ENCODE data around the gene DEFB132.
"Not testable (repeated sequence)": the region's sequence is repeated elsewhere in the genome, so short reads cannot be mapped to it uniquely, and the experiment has no call there.

The DEFB132 gene, protein sequence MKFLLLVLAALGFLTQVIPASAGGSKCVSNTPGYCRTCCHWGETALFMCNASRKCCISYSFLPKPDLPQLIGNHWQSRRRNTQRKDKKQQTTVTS

DNA sequence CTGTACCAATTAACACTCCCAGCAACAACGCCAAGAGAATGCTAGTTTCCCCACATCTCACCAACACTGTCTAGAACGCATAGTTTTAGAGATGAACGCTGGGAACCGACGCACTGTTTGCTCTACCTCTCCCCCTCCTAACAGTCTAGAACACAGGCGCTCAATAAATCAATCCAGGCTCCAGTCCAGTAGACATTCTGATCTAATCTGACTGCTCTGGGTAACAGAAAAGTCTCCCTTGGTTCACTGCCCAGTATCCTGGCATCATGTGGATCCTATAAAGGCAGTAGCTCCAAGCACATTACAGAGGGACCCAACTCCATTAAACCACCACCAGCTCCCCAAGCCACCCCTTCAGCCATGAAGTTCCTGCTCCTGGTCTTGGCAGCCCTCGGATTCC, at the start of gene DEFB132:
TSS of gene DEFB132 (plus strand) at position 306 of the 400 bp plus-strand sequence. CDS start at position 361, 55 bp downstream.
- peak in 1 of 2 experiments; percentile 1 for DNase-seq

DNA sequence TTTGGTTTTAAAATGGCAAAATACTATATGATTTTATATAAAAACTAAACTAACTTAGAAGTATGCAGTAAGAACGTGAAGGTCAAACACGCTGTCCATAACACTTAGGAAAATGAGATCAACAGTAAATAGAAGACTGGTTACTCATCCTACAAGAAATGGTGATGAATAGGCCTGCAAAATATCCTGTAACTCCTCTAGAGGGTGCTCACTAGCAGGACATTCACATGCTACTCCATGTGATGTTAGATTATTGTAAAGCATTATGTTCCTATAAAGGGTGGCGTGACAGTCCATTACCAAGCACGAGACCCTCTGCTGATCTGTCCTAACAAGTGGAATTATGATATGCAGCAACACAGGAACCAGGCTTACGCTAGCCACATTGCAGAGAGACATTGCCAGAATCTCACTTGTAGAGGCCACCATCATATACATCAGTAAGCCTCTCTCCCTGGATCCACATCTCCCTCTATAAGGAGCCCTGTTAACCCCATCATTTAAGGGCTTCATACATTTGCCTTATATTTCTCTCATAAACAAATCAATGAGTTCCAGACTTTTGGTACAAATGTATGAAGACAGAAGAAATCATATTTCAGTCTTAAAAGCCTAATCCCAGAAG, 48.5 kb upstream of the DEFB132 start:
- peak; percentile 1 to 53 for DNase-seq

DNA sequence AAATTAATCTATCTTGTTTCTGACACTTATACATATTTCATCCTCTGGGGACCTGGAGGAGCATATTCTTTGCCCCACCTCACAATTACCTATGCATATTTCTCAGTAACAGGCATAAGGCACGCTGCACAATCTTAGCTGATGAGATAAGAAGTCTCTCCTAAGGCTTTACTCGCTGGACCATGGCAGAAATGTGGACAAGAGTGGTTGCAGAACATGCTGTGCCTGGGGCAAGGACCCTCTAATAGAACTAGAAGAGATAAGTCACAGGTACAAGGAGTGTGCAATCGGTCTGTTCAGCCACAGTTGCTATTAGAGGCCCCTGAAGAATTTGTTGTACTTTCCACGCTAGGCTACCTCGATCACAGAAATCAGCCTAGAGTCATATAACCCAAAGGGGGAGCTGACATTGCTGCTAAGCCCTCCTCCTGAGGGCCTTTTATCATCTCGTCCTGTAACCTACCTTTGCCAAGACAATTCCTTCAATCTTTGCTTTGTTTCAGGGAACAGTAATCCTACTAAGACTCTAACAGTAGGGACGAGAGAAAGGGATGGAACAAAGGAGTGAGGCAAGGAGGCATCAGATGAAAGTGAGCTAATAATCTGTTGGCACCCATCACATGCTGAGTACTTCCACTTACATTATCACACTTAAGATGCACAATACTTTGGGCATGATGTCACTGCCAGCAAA, 46.6 kb upstream of the DEFB132 start:
- DNase-seq = no peak

DNA sequence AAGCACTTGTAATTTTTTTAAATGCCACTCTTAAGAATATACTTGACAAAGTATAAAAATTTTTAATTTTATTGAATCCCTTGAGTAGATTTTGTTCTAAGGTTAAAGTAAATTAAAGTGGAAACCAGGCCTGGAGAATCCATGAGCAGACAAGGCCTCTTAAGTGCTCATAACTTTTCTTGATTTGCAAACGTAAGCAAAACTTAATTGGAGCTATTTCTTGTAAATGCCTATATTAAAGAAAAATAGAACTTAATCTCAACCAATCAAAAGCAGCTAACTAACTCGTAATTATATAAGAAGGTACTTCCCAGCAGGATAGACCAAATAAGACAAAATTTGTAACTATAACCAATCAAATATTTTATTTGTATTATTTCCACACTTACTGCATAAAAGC, 43.1 kb upstream of the DEFB132 start:
- no peak for DNase-seq

DNA sequence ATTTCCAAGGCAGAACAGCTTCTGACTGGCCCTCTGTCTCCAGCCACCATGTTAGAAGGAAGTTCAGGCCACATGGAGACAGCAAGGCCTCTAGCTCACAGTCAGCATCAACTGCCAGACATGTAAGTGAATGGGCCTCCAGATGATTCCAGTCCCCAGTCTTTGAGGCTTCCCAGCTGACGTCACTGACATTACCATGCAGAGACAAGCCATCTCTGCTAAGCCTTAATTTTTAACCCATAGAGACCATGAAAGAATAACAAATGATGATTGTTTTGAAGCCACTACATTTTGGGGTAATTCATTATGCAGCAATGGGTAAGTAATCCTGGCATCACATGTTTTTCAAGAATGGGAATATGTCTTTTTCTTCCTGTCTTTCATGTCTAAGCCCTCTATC, 41.7 kb upstream of the DEFB132 start:
- no peak for DNase-seq

DNA sequence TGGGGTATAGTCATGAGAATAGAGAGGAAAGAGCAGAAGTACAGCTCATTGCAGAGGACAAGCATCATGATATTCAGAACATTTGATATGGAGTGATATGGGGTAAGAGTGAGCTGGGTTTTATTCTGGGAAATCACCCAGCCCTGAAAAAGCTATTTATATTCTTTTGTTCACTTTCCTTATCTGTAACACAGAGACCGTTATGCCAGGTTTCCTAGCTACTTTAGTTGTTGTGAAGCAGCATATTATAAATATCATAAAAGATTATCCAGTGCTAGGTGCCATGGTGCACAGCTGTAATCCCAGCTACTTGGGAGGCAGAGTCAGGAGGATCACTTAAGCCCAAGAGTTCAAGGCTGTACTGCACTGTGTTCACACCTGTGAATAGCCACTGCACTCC, 40.3 kb upstream of the DEFB132 start:
- DNase-seq = no peak

DNA sequence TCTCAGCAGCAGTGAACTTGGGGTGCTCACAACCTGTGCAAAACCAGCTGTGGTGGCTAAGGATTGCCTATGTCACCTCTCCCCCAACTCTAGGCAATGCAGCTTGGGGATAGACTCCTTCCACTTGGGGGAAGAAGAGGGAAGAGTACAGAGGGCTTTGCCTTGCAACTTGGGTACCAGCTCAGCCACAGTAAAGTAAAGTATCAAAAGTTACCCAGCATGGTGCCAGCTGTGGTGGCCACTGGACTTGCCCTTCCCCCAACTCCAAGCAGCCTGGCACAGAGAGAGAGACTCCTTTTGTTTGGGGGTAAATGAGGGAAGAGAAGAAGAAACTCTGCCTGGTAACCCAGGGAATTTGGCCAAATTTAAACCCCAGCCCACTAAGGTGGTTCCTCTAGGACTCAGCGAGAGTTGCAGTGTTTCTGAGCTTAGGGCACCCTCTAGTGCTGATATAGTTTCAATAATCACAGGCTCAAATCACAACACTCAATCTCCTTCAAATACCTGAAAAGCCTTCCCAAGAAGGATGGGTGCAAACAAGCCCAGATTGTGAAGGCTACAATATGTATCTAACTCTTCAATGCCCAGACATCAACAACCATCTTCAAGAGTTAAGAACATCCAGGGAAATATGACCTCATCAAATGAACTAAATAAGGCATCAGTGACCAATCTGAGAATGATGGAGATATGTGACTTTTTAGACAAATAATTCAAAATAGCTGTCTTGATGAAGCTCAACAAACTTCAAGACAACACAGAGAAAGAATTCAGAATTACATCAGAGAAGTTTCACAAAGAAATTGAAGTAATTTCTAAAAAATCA, 38.0 kb upstream of the DEFB132 start:
- peak; percentile 19 to 26 for DNase-seq

DNA sequence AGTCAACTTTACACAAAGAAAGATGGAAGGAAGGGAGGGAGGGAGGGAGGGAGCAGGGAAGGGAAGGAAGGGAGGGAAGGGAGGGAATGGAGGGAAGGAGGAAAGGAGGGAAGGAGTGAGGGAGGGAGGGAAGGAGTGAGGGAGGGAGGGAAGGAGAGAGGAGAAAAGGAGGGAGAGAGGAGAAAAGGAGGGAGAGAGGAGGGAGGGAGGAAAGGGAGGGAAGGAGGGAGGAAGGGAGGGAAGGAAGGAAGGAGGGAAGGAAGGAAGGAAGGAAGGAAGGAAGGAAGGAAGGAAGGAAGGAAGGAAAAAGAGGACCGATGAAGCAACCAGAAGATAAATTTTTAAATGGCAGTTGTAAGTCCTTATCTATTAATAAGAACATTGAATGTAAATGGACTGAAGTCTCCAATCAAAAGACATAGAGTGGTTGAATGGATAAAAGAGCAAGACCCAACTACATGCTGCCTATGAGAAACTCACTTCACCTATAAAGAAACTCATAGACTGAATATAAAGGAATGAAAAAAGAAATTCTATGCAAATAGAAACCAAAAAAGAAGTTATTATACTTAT, 36.2 kb upstream of the DEFB132 start:
- no peak for DNase-seq

DNA sequence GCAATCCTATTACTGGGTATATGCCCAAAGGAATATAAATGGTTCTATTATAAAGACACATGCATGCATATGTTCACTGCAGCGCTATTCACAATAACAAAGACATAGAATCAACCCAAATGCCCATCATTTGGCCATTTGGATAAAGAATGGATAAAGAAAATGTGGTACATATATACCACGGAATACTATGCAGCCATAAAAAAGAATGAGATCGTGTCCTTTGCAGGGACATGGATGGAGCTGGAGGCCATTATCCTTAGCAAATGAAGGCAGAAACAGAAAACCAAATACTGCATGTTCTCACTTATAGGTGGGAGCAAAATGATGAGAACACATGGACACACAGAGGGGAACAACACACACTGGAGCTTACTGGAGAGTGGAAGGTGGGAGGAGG, 31.6 kb upstream of the DEFB132 start:
- not testable (repeated sequence) for DNase-seq

DNA sequence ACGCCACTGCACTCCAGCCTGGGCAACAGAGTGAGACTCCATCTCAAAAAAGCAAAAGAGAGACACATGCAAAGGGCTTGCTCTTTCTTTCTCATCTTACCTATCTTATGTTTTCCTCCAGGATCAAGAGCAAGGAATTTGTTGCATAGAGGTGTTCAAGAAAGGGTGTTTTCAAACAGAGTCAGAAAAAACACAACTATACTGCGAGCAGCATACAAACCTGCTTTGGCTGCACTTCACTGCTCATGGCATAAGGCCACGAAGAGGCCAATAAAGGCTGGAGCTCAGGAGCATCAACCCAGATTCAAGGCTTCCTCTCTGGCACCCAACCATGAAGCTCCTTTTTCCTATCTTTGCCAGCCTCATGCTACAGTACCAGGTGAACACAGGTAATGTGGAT, 30.6 kb upstream of the DEFB132 start, which contains the start of gene DEFB129:
TSS of gene DEFB129 (plus strand) at position 301 of the 400 bp plus-strand sequence. CDS start at position 332, 31 bp downstream.
- no peak for DNase-seq

DNA sequence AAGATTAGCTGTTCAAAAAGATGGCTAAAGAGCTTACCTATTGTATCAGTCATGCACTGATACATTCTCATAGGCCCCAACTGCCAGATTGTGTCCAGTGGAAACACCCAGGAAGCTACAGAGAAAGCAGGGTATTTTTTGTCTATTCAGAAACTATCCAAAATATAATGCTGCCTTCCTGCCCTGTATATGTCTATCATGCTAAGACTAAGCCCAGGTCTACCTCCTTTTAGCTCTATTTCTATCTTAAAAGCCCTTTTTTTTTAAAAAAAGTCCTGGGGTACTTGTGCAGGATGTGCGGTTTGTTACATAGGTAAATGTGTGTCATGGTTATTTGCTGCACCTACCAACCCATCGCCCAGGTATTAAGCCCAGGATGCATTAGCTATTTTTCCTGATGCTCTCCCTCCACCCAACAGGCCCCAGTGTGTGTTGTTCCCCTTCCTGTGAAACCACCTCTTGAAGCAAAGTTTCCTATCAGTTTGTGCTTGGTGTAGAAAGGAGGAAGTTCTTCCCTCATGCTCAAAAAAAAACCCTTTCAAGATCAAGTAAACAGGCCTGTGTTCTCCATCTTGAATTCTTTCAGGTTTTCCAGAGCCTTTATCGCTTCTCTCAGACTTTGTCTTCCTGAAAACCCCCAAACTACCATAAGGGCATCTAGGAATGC, 30.0 kb upstream of the DEFB132 start:
- DNase-seq = no peak

DNA sequence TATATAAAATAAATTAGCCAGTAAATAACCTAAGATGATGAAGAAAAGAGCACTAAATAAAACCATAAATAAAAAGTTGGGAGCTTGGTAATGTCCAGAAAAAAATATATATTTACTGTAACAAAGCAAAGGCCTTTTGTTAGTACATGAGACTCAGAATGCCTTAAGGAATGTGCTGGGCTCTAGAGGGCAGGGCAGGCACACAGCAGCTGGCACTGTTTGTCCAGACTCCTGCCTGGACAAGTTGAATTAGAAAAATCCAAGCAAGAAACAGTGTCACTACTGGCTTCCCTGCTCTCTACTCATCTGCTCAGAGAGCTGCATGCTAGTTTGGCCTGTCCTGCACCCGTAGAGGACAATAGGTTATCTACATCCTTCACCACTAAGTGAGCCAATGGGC, 21.6 kb upstream of the DEFB132 start:
- no peak for DNase-seq

DNA sequence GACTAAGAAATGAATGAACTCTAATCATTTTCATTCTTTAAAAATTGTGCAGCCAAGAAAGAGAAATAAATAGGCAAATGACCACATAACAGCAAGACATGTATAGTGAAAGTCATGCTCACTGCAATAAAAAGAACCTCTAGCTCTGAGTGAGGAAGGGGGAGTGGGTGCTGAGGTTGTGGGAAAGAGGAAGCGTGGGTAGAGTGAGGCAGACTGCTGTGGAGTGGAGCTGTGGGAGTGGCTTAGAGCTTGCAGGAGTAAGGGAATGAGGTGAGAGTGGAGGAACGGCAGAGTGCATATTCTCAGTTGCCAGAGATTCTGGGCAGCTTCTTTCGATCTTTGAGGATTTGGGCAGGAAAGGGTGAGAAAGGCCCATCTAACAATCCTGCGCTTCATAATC, 20.0 kb upstream of the DEFB132 start:
- no peak for DNase-seq

DNA sequence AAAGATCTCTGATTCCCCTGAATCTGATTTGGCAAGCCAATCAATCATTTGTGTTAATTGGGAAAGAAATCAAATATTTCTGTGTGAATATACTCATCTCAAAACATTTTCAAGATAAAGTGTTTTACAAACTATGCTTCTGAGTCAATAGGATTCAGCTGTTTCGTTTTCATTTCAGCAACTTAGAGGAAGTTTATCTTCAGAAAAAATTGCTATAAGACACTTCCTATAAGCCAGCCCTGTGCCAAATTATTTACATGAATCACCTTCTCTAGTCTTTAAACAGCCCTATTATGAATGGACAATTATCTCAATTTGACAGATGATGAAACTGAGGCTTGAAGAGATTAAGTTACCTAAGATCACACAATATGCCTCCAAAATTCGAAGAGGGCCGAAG, 19.6 kb upstream of the DEFB132 start:
- DNase-seq = no peak

DNA sequence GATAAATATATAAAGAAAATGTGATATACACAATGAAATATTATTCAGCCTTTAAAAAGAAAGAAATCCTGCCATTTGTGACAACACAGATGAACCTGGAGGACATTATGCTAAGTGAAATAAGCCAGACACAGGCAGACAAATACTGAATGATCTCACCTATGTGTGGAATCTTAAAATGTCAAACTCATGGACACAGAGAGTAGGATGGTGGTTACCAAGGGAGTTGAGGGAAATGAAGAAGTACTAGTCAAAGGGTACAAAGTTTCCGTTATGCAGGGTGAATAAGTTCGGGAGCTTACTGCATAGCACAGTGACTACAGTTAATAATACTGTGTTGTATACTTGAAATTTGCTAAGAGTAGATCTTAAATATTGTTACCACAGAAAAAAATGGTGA, 14.6 kb upstream of the DEFB132 start:
- no peak for DNase-seq

DNA sequence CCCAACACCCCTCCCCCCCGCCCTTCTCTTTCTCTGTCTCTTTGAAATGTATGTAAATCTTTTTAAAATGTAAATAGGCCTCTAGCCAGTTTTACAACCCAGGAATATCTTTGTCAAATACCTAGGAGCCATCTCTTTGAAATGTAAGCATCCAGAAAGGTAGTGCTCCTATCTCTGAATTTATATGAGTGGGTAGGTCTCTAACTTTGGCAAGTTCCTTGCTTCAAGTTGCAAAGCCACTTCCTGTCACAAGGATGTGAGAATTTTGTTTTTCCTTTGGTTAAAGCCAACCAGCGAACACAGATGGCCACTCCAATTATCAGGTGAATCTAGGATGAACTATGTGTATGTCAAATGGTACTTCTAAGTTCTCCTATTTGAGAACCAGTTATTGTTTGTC, 6.2 kb upstream of the DEFB132 start:
- no peak for DNase-seq

DNA sequence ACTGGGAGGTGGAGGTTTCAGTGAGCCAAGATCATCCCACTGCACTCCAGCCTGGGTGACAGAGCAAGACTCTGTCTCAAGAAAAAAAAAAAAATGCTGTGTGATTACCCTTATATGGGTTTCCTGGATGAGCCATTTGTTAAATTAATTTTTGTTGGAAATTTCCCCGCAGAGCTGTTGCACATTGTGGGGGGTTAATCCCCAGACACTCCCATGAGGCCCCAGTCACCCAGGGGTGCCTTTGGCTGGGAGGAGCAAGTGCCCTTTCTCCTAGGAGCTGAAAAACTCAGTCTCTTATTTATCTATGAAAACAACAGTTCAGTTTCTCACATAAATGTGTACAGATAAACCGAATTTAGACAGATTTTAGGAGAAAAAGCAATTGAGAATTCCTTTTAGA, 4.7 kb upstream of the DEFB132 start:
- no peak for DNase-seq

DNA sequence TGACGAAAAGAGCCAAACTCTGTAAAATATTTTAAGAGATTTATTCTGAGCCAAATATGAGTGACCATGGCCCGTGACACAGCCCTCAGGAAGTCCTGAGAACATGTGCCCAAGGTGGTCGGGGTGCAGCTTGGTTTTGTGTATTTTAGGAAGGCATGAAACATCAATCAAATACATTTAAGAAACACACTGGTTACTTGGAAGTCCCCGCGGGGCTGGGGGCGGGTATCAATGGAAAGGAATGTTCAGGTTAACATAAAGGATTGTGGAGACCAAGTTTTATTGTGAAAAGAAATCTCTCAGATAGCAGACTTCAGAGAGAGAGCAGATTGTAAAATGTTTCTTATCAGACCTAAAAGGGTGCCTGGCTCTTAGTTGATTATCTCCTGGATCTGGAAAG, 4.1 kb upstream of the DEFB132 start:
- not testable (repeated sequence) for DNase-seq

DNA sequence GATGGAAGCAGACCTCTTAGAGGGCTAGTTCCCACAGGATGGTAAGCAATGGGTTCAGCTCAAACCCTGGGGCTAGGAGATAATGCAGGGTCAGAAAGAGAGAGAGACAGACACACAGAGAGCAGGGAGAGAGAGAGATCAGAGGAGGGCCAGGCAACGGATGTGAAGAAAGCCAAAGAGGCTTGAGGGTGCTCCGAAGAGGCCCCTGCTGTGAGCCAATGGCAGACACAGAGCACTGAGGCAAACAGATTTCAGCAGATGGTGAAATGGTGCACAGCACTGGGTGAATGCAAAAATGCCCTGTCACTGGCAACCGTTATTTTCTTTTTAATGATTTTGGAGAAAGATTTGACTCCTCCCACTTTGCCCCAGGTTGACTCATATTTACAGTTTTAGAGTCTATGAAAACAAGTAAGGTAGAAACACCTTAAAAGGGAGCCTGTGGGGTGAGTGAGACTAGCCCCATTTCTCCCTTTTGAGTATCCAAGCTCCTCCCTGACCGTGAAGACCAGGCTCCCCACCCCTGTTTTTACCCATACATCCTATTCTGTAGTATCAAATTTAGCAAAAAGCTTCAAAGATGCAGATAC, 840 bp downstream of the DEFB132 start:
- DNase-seq = no peak

DNA sequence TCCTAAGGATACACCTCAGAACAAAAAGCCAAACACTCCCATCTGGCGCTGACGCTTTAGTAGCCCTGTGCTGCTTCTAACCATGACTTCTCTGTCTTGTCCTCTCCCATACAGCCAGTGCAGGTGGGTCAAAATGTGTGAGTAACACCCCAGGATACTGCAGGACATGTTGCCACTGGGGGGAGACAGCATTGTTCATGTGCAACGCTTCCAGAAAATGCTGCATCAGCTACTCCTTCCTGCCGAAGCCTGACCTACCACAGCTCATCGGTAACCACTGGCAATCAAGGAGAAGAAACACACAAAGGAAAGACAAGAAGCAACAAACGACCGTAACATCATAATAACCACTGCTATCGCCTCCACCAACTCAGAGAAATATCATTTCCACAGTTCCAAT, 1.4 kb downstream of the DEFB132 start:
- no peak for DNase-seq

DNA sequence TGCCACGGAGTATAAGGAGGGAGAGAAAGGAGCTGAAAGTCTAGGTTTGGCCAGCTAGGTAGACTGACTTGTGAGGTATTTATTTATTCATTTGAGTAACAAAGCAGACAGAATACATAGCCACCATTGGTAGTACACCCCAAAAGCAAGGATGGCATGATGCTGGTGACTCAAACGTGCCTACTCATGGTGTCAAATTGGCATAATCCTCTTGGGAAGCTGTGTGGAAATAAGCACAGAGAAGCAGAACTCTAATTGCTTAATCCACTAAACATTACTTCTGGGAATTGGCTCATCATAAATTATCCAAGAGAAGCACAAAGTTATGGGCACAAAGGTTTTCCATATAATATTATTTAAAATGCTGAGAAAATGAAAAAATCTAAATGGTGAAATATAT, 2.5 kb downstream of the DEFB132 start:
- no peak for DNase-seq

DNA sequence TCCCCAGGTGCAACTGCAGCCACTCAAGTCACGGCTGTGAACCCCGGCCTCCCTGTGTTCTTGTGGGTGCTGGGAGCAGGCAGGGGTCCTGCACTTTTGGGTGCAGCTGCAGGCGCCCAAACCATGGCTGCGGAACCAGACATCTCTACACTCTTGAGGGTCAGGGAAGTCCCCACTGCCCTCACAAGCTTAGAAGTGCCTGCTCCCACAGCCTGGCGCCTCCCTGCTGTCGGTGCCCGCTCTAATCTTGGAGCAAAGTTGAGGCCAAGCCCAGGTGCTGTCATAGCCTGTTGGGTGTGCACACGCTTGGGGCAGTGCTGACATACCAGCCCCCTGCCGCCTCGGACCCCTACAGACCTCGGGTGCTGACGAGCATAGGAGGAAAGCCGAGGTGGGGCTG, 6.2 kb downstream of the DEFB132 start:
- no peak for DNase-seq

All from NCI-H446 (cell line).